ENCODE data around the gene MYLIP.

Gene MYLIP

DNA sequence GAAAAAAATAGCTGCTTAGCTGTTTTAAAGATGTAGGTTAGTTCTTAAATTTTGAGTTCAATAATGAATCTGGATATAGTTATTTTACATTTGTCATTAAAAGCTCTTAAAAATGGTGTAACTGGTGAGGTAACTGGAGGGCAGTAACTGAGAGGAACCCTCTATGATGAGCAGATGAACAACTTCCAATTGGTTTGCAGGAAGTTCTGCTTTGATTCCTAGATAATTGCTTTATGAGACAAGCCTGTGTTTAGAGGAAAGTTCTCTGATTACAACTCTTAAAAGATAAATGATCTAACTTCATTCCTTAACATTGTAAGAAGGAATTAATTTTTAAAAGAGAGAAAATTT lies 8.5 kb downstream of the MYLIP start:
- TF ChIP-seq, protein P1, sequence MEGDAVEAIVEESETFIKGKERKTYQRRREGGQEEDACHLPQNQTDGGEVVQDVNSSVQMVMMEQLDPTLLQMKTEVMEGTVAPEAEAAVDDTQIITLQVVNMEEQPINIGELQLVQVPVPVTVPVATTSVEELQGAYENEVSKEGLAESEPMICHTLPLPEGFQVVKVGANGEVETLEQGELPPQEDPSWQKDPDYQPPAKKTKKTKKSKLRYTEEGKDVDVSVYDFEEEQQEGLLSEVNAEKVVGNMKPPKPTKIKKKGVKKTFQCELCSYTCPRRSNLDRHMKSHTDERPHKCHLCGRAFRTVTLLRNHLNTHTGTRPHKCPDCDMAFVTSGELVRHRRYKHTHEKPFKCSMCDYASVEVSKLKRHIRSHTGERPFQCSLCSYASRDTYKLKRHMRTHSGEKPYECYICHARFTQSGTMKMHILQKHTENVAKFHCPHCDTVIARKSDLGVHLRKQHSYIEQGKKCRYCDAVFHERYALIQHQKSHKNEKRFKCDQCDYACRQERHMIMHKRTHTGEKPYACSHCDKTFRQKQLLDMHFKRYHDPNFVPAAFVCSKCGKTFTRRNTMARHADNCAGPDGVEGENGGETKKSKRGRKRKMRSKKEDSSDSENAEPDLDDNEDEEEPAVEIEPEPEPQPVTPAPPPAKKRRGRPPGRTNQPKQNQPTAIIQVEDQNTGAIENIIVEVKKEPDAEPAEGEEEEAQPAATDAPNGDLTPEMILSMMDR (IDR thresholded peaks at IDR 0.05), result no peak
- no peak overlapping the region for H3K9ac ChIP-seq
- H3K27ac ChIP-seq, result no peak overlapping the region
- peaks cover 39% of the 10 kb centered on the region for H3K79me2 ChIP-seq
- no peak overlapping the region for H2AFZ ChIP-seq
- peak overlapping the region; percentile 64 for H3K4me2 ChIP-seq (ENCODE audit: low read length)
- peak overlapping the region; percentile 41 for H3K4me3 ChIP-seq (ENCODE audit: low read depth, low read length)
- H3K4me1 ChIP-seq, result peaks cover 33% of the 10 kb centered on the region
- no peaks in the 10 kb centered on the region for H3K36me3 ChIP-seq (ENCODE audit: control insufficient read depth, insufficient read depth, low read length)
- H3K9me3 ChIP-seq (ENCODE audit: control insufficient read depth, low read length), result no peaks in the 10 kb centered on the region
- H3K27me3 ChIP-seq (ENCODE audit: control insufficient read depth, insufficient read depth, low read length), result no peaks in the 10 kb centered on the region

GRCh38 chr6:16139556-16139955 lies 10.7 kb downstream of the MYLIP start:
- peaks cover 24% of the 10 kb centered on the region for H3K4me1 ChIP-seq
- H3K4me2 ChIP-seq (ENCODE audit: low read length), result no peak overlapping the region
- no peak overlapping the region for H3K27ac ChIP-seq
- H3K36me3 ChIP-seq (ENCODE audit: control insufficient read depth, insufficient read depth, low read length), result no peaks in the 10 kb centered on the region
- H3K27me3 ChIP-seq (ENCODE audit: control insufficient read depth, insufficient read depth, low read length), result no peaks in the 10 kb centered on the region
- TF ChIP-seq, protein P1 (IDR thresholded peaks at IDR 0.05), result no peak
- peaks cover 32% of the 10 kb centered on the region for H3K79me2 ChIP-seq
- H3K9me3 ChIP-seq (ENCODE audit: control insufficient read depth, low read length), result no peaks in the 10 kb centered on the region
- no peak overlapping the region for H3K4me3 ChIP-seq (ENCODE audit: low read depth, low read length)
- no peak overlapping the region for H3K9ac ChIP-seq
- H2AFZ ChIP-seq, result no peak overlapping the region

DNA sequence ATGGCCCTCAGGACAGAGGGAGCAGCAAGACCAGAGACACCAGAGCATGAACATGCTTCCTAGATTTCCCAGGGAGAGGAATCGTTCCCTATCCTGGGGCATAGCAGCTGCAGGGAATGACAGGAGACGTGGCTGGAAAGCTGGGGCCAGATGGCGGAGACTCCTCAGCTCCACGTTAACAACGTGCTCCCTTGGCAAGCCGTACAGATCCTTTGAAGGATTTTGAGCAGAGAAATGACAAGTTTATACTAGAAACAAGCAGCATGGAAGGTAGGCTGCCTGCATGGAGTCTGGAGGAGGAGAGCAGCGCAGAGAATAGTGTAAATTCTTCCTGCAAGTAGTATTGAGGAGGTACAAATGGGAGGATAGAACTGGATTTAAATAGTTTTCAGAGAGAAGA lies 11.7 kb downstream of the MYLIP start:
- H2AFZ ChIP-seq, result no peak overlapping the region
- no peak overlapping the region for H3K4me2 ChIP-seq (ENCODE audit: low read length)
- H3K27ac ChIP-seq, result no peak overlapping the region
- H3K9me3 ChIP-seq (ENCODE audit: control insufficient read depth, low read length), result no peaks in the 10 kb centered on the region
- H3K36me3 ChIP-seq (ENCODE audit: control insufficient read depth, insufficient read depth, low read length), result no peaks in the 10 kb centered on the region
- no peak overlapping the region for H3K4me3 ChIP-seq (ENCODE audit: low read depth, low read length)
- H3K27me3 ChIP-seq (ENCODE audit: control insufficient read depth, insufficient read depth, low read length), result no peaks in the 10 kb centered on the region
- peaks cover 24% of the 10 kb centered on the region for H3K4me1 ChIP-seq
- H3K9ac ChIP-seq, result no peak overlapping the region
- TF ChIP-seq, protein P1 (IDR thresholded peaks at IDR 0.05), result no peak
- peaks cover 29% of the 10 kb centered on the region for H3K79me2 ChIP-seq

DNA sequence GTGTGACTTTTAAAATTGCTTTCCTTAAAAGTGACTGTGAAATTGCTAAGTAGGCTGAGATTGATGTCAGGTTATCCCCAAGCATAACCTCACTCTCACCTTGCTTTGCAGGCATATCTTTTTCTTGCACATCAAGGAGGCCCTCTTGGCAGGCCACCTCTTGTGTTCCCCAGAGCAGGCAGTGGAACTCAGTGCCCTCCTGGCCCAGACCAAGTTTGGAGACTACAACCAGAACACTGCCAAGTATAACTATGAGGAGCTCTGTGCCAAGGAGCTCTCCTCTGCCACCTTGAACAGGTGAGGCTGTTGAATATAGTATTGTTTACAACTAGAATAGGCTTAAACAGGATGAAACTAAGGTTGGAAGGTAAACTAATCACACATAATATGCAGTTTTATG lies 12.6 kb downstream of the MYLIP start:
- Histone ChIP-seq H3K4me3 (ENCODE audit: low read depth, low read length) (no peak overlapping the region), H3K36me3 (ENCODE audit: control insufficient read depth, insufficient read depth, low read length) (no peaks in the 10 kb centered on the region), H3K79me2 (peaks cover 25% of the 10 kb centered on the region), H2AFZ (no peak overlapping the region), H3K27ac (no peak overlapping the region), H3K27me3 (ENCODE audit: control insufficient read depth, insufficient read depth, low read length) (no peaks in the 10 kb centered on the region), H3K9ac (no peak overlapping the region), H3K4me2 (ENCODE audit: low read length) (no peak overlapping the region), H3K4me1 (peaks cover 31% of the 10 kb centered on the region), H3K9me3 (ENCODE audit: control insufficient read depth, low read length) (no peaks in the 10 kb centered on the region)
- TF ChIP-seq, protein P1 (IDR thresholded peaks at IDR 0.05), result no peak

DNA sequence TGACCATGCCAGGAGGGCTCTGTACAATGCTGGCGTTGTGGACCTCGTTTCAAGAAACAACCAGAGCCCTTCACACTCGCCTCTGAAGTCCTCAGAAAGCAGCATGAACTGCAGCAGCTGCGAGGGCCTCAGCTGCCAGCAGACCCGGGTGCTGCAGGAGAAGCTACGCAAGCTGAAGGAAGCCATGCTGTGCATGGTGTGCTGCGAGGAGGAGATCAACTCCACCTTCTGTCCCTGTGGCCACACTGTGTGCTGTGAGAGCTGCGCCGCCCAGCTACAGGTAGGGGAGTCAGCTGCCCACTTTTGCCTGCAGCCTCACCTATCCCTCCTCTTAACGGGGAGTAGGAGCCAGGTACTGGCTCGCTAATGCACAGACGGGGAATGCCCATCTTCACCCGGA lies 16.2 kb downstream of the MYLIP start:
- Histone ChIP-seq H3K36me3 (ENCODE audit: control insufficient read depth, insufficient read depth, low read length) (no peaks in the 10 kb centered on the region), H3K9ac (no peak overlapping the region), H3K27me3 (ENCODE audit: control insufficient read depth, insufficient read depth, low read length) (no peaks in the 10 kb centered on the region), H3K27ac (no peak overlapping the region), H3K4me2 (ENCODE audit: low read length) (no peak overlapping the region), H3K4me3 (ENCODE audit: low read depth, low read length) (no peak overlapping the region), H3K9me3 (ENCODE audit: control insufficient read depth, low read length) (no peaks in the 10 kb centered on the region), H3K4me1 (peaks cover 11% of the 10 kb centered on the region), H2AFZ (no peak overlapping the region), H3K79me2 (peaks cover 10% of the 10 kb centered on the region)
- TF ChIP-seq, protein P1 (IDR thresholded peaks at IDR 0.05), result no peak
